GM23338 (cell line): ENCODE results near the gene NDEL1.

ENCODE experiments used
- CREB1 ChIP-seq: fragments of 250-450 bp; sonication (Bioruptor Pico); IDR thresholded peaks from 2 replicates; pipeline ENCODE4 v1.5.0; 2020; ENCODE audit warnings: low read depth, mild to moderate bottlenecking, moderate library complexity
- EZH2 ChIP-seq: fragments of 200-600 bp; sonication (generic); IDR thresholded peaks from one replicate; pipeline ENCODE4 v1.8.0; 2017; ENCODE audit warnings: antibody characterized with exemption, mild to moderate bottlenecking, low read depth; ENCODE audit not compliant: unreplicated experiment
- EZH2phosphoT487 ChIP-seq: fragments of 200-600 bp; sonication (generic); IDR thresholded peaks from one replicate; pipeline ENCODE4 v1.8.1; 2018; ENCODE audit warnings: antibody characterized with exemption; ENCODE audit not compliant: unreplicated experiment
- JUNB ChIP-seq: IDR thresholded peaks from one replicate; pipeline ENCODE4 v1.6.1; 2016; ENCODE audit warnings: antibody characterized with exemption; ENCODE audit not compliant: unreplicated experiment
- NANOG ChIP-seq: IDR thresholded peaks from 2 replicates; pipeline ENCODE4 v1.6.1; 2016; ENCODE audit warnings: antibody characterized with exemption, borderline replicate concordance
- POLR2AphosphoS5 ChIP-seq: IDR thresholded peaks from 2 replicates; pipeline ENCODE4 v1.6.1; 2016; ENCODE audit warnings: antibody characterized with exemption, low read depth
- STAT1 ChIP-seq: IDR thresholded peaks from one replicate; pipeline ENCODE4 v1.6.1; 2016; ENCODE audit warnings: antibody characterized with exemption; ENCODE audit not compliant: unreplicated experiment
- ZNF331 ChIP-seq: fragments of 250-450 bp; sonication (Bioruptor Pico); IDR thresholded peaks from 2 replicates; pipeline ENCODE4 v1.5.0; 2020; ENCODE audit warnings: low read depth, mild to moderate bottlenecking, moderate library complexity
- ZNF462 ChIP-seq: fragments of 250-450 bp; sonication (Bioruptor Pico); IDR thresholded peaks from 2 replicates; pipeline ENCODE4 v1.5.0; 2020; ENCODE audit warnings: mild to moderate bottlenecking, moderate library complexity
- TF ChIP-seq, protein P1 (sequence below), 2 experiments: fragments of 200-600 bp in 1 of 2; sonication (generic) in 1 of 2; conservative IDR thresholded peaks; 2 replicates each; pipeline versions ENCODE4 v1.5.1 to v1.6.1; 2016 to 2017; ENCODE audit warnings: antibody characterized with exemption in 2 of 2, low read depth in 2 of 2, mild to moderate bottlenecking in 2 of 2, moderate library complexity in 1 of 2
- TF ChIP-seq, protein P2 (sequence below): IDR thresholded peaks from one replicate; pipeline ENCODE4 v1.6.1; 2018; ENCODE audit warnings: antibody characterized with exemption; ENCODE audit not compliant: unreplicated experiment
- TF ChIP-seq, protein P3 (sequence below): IDR thresholded peaks from 2 replicates; pipeline ENCODE4 v1.6.1; 2016; ENCODE audit warnings: antibody characterized with exemption

GRCh38 chr17:8458128-8458527, 22.4 kb downstream of the NDEL1 start:
- TF ChIP-seq, protein P1, sequence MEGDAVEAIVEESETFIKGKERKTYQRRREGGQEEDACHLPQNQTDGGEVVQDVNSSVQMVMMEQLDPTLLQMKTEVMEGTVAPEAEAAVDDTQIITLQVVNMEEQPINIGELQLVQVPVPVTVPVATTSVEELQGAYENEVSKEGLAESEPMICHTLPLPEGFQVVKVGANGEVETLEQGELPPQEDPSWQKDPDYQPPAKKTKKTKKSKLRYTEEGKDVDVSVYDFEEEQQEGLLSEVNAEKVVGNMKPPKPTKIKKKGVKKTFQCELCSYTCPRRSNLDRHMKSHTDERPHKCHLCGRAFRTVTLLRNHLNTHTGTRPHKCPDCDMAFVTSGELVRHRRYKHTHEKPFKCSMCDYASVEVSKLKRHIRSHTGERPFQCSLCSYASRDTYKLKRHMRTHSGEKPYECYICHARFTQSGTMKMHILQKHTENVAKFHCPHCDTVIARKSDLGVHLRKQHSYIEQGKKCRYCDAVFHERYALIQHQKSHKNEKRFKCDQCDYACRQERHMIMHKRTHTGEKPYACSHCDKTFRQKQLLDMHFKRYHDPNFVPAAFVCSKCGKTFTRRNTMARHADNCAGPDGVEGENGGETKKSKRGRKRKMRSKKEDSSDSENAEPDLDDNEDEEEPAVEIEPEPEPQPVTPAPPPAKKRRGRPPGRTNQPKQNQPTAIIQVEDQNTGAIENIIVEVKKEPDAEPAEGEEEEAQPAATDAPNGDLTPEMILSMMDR (conservative IDR thresholded peaks at IDR 0.05; ENCODE audit: low read depth in 2 of 2): no peak
- no peak for TF ChIP-seq EZH2
- TF ChIP-seq POLR2AphosphoS5: no peak
- TF ChIP-seq EZH2phosphoT487: no peak
- no peak for TF ChIP-seq STAT1
- TF ChIP-seq, protein P2, sequence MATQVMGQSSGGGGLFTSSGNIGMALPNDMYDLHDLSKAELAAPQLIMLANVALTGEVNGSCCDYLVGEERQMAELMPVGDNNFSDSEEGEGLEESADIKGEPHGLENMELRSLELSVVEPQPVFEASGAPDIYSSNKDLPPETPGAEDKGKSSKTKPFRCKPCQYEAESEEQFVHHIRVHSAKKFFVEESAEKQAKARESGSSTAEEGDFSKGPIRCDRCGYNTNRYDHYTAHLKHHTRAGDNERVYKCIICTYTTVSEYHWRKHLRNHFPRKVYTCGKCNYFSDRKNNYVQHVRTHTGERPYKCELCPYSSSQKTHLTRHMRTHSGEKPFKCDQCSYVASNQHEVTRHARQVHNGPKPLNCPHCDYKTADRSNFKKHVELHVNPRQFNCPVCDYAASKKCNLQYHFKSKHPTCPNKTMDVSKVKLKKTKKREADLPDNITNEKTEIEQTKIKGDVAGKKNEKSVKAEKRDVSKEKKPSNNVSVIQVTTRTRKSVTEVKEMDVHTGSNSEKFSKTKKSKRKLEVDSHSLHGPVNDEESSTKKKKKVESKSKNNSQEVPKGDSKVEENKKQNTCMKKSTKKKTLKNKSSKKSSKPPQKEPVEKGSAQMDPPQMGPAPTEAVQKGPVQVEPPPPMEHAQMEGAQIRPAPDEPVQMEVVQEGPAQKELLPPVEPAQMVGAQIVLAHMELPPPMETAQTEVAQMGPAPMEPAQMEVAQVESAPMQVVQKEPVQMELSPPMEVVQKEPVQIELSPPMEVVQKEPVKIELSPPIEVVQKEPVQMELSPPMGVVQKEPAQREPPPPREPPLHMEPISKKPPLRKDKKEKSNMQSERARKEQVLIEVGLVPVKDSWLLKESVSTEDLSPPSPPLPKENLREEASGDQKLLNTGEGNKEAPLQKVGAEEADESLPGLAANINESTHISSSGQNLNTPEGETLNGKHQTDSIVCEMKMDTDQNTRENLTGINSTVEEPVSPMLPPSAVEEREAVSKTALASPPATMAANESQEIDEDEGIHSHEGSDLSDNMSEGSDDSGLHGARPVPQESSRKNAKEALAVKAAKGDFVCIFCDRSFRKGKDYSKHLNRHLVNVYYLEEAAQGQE: no peak
- TF ChIP-seq CREB1: no peak
- TF ChIP-seq ZNF331 (CRISPR knock-in tag): no peak
- TF ChIP-seq JUNB: no peak
- no peak for TF ChIP-seq NANOG
- TF ChIP-seq ZNF462: no peak
- TF ChIP-seq, protein P3, sequence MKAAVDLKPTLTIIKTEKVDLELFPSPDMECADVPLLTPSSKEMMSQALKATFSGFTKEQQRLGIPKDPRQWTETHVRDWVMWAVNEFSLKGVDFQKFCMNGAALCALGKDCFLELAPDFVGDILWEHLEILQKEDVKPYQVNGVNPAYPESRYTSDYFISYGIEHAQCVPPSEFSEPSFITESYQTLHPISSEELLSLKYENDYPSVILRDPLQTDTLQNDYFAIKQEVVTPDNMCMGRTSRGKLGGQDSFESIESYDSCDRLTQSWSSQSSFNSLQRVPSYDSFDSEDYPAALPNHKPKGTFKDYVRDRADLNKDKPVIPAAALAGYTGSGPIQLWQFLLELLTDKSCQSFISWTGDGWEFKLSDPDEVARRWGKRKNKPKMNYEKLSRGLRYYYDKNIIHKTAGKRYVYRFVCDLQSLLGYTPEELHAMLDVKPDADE: no peak
